A549 treated with CORT108297 at 1 μM for 4 hours (cell line): ENCODE results near the gene ZNF607. TPM values are rescaled to one million over a fixed set of nuclear protein-coding genes. Genes with fewer than 3 reads are reported as not detected.

ENCODE experiments used
- total RNA-seq: library from RNA; stranded (reverse); fragments of 200-300 nt; extraction: Qiagen RNA extraction; gene quantifications from 5 replicates; pipeline ENCODE4 v1.2.3, GENCODE V29; 2022

Gene ZNF607
- total RNA-seq = 4.2 to 5.6 TPM (median 5.4 TPM) in 5 replicates

GRCh38 chr19:37719111-37719926 is at the start of gene ZNF607:
Gene ZNF607, minus strand, starts transcription at chr19:37719761. Its CDS starts 8,143 bp downstream, at chr19:37711618.

GRCh38 chr19:37655301-37655688 is 64.3 kb downstream of the ZNF607 start, which contains the start of gene ZFP30:
Gene ZFP30, minus strand, starts transcription at chr19:37655465. Its CDS starts 7,643 bp downstream, at chr19:37647822.

Other genes with a start within 250 kb of the ZNF607 start
- 0.05 TPM in 2 of 5 replicates, not detected in the others for gene ZNF793, start 212.8 kb downstream of the ZNF607 start, total RNA-seq
- gene ZNF571, start 125.0 kb downstream of the ZNF607 start, total RNA-seq = 0.75 to 2.5 TPM (median 1.3 TPM) in 5 replicates
- gene ZNF540, start 124.9 kb downstream of the ZNF607 start, total RNA-seq = 0.06 to 0.17 TPM (median 0.16 TPM) in 4 of 5 replicates, not detected in the other
- gene ZFP30, start 64.3 kb downstream of the ZNF607 start, total RNA-seq = 6.2 to 8.4 TPM (median 7.1 TPM) in 5 replicates
- gene ZNF573, start 59.8 kb upstream of the ZNF607 start, total RNA-seq = 1.2 to 2.8 TPM (median 2.3 TPM) in 5 replicates
- gene WDR87, start 186.8 kb upstream of the ZNF607 start, total RNA-seq = not detected in 5 replicates
- gene SIPA1L3, start 187.4 kb upstream of the ZNF607 start, total RNA-seq = 34.4 to 44.5 TPM (median 39.8 TPM) in 5 replicates